GM18861 (cell line): ENCODE results near the gene RBMS2.
A peak's percentile ranks its signal among the peaks of the same experiment; 100 is the strongest.
"Not testable (repeated sequence)": the region's sequence is repeated elsewhere in the genome, so short reads cannot be mapped to it uniquely, and the experiment has no call there.

Experiments used
- ATAC-seq: cut with Tn5 transposase; IDR thresholded peaks from one replicate; pipeline ENCODE4 v1.9.1; 2021; ENCODE audit not compliant: unreplicated experiment

The RBMS2 gene

DNA sequence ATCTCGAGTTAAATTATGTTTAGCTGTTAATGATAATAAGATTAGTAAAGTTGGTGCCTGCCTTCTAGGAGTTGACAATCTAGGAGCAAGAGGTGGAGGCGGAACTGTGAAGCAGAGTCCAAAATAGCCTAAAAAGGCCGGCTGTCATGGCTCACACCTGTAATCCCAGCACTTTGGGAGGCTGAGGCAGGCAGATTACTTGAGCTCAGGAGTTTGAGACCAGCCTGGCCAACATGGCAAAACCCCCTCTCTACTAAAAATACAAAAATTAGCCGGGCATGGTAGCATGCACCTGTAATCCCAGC is 7.7 kb upstream of the RBMS2 start:
- ATAC-seq: not testable (repeated sequence)

DNA sequence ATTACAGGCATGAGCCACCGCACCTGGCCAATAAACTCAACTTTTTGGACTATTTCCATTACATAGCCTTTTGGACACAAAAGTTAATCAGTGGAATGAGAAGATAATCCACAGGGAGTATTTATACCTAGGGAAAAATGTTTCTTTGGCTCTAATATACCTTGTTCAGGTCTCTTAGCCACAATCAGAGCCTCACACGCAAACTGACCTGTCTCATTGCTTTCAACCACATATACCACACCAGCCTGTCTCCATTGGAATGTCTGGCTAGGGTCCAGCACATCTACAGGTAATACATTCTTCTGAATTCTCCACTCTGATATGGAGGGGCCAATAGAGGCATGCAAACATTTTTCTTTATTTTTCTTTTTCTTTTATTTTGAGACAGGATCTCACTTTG is 3.8 kb upstream of the RBMS2 start:
- ATAC-seq: no peak

- ATAC-seq: no peak
Observed at GRCh38 chr12:56518570-56518969, 3.0 kb upstream of the RBMS2 start.

- no peak for ATAC-seq
Observed at GRCh38 chr12:56520048-56520447, 1.6 kb upstream of the RBMS2 start.

DNA sequence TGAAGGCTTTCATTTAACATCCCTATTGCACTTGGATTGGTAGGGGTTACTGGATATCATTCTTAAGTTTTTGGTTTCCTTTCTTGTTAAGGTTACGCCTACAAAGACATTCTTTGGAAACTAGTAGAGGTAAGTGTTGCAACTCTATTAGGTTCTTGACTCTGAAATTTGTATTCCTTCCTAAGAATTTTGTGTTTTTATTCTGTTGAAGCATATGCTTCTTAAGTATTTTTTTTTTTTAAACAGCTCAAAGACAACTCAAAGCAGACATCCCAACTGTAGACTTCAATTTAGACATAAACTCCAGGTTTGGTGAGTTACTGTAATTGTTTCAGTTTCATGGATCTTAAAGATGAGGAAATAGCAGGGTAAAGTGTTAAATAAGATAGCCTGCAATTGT is 1.1 kb upstream of the RBMS2 start:
- ATAC-seq: no peak

GRCh38 chr12:56521209-56521589 is 421 bp upstream of the RBMS2 start:
- no peak for ATAC-seq

DNA sequence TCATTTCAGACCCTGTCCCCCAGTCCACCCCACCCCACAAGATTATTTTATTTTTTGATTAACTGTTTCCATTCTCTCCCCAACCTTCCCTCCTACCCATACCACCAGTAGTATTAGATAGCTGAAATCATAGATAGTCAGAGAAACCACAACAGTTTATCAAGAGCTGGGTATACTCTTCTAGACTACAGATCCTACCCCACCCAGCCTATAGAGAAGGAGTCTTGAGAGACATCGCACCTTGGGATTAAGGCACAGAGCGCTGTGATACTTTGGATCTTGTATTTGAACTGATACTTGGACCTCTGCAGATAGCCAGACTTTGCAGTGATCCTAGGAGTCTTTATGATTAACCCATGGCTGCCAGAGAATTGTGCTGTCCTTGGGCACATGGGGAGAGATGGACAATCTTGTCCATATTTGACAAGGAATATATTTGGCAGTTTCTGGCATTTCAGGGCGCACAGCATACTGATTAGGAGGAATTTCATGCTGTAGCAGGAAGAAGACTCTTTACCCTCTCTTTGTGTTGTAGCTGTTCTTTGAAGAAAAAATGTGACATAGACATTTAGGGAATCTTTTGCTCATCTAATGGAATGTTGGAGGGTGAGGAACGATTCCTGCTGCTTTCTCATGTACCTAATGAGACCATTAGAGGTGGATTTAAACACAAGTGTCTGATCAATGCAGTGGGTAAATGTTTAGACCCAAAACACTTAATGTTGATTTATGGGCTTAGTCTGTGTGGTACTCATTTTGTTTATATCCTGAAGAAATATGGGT is 982 bp downstream of the RBMS2 start:
- no peak for ATAC-seq

GRCh38 chr12:56528846-56529245 is 7.2 kb downstream of the RBMS2 start:
- ATAC-seq: no peak

DNA sequence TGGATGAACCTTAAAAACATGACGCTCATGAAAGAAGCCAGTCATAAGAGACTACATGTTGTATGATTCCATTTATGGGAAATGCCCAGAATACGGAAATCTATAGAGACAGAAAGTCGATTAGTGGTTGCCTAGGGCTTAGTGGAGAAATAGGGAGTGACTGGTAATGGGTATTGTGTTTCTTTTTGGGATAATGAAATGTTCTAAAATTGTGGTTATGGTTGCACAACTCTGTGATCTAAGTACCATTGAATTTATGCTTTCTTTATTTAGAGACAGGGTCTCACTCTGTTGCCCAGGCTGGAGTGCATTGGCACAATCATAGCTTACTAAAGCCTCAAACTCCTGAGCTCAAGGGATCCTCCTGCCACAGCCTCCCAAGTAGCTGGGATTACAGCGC is 8.0 kb downstream of the RBMS2 start:
- no peak for ATAC-seq

DNA sequence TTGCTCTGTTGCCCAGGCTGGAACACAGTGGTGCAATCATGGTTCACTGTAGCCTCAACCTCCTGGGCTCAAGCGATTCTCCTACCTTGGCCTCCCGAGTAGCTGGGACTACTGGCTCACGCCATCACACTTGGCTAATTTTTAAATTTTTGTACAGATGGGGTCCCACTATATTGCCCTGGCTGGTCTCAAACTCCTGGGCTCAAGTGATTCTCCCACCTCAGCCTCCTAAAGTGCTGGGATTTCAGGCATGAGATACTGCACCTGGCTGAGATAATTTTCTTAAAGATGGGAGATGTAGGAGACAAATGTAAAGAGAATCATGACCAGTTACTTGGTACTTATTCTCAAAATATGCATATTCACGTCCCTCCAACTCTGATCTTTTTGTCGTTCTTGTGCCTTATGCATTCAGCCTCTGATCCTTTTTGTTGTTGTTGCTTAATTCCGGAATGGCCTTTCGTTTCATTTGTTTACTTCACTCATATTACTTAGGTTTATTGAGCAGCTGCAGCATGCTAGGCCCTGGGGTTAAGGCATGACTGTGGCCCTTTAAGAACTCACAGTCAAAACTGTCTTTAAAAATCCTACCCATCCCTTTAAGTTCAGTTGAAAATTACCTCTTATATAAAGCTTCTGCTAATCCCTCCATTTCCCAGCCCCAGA is 8.9 kb downstream of the RBMS2 start:
- no peak for ATAC-seq

DNA sequence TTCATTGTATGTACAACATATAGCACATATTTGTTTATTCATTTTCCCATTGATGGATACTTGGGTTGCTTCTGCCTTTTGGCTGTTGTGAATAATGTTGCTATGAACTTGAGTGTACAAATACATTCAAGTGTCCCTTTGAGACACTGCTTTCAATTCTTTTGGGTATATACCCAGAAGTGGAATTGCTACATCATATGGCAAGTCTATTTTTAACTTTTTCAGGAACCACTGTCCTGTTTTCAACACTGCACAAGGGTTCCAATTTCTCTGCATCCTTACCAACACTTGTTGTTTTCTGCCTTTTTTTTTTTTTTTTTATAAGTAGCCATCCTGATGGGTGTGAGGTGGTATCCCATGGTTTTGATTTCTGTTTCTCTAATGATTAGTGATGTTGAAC is 15.9 kb downstream of the RBMS2 start:
- ATAC-seq: no peak

GRCh38 chr12:56541631-56542030 is 20.0 kb downstream of the RBMS2 start:
- no peak for ATAC-seq

- ATAC-seq: no peak
Observed at GRCh38 chr12:56542164-56542563, 20.5 kb downstream of the RBMS2 start.

DNA sequence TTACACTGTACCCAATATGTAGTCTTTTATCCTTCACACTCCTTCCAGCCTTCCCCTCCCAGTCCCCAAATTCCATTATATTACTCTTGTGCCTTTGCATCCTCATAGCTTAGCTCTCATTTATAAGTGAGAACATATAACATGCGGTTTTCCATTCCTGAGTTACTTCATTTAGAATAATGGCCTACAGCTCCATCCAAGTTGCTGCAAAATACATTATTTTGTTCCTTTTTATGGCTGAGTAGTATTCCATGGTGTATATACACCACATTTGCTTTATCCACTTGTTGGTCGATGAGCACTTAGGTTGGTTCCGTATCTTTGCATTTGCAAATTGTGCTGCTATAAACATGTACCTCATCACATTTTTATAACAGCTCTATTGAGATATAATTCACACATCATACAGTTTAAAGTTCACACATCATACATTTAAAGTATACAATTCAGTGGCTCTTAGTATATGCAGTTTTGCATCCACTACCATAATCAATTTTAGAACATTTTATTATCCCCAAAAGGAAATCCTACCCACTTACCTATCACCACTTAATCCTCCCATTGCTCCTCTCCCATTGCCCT is 23.5 kb downstream of the RBMS2 start:
- ATAC-seq: no peak

DNA sequence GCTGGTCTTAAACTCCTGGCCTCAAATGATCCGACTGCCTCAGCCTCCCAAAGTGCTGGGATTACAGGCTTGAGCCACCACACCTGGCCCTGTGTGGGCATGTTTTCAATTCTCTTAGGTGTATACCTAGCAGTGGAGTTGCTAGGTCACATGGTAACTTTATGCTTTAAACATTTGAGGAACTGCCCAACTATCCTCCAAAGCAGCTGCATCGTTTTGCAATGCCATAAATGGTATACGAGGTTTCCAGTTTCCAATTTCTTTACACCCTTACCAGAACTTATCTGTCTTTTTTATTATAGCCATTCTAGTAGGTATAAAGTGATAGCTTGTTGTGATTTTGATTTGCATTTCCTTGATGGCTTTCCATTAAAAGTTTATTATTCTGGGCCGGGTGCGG is 25.1 kb downstream of the RBMS2 start:
- ATAC-seq: no peak

DNA sequence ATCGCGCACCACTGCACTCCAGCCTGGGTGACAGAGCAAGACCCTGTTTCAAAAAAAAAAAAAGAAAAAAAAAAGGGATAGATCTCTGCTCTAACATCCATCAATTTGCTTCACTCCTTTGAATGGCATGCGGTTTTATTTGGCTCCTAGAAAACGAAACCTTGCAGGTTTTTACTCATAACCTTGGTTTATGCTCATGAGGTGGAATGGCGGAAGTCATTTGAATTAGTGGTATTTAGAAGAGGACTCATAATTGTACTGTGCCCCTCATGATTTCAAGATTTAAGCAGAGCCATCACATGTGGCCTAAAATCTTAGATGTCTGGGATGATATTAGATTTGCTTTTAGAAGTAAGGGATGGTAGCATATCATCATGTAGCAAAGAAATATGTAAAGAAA is 29.4 kb downstream of the RBMS2 start:
- ATAC-seq: no peak

- ATAC-seq: peak; percentile 46
Observed at GRCh38 chr12:56565510-56566101, 44.0 kb downstream of the RBMS2 start.

DNA sequence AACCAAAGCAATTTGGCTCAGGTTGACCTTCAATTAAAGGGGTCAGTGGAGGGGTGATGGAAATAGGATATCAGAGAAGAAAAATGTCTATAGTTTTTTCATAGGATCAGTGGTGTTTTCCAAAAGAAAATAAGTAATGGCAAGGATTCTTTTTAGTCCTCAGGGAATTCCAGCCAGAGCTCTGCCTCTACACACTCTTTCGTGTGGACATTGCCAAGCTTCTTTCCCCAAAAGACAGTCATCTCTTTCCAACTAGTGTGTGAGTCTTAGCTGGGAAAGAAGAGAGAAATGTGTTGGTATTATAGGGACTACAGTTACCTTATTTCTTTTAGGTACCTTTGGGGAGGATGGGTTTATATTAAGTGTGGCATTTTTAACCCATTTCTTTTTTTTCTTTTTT is 46.5 kb downstream of the RBMS2 start:
- ATAC-seq: no peak

GRCh38 chr12:56571121-56571520 is 49.5 kb downstream of the RBMS2 start:
- no peak for ATAC-seq

DNA sequence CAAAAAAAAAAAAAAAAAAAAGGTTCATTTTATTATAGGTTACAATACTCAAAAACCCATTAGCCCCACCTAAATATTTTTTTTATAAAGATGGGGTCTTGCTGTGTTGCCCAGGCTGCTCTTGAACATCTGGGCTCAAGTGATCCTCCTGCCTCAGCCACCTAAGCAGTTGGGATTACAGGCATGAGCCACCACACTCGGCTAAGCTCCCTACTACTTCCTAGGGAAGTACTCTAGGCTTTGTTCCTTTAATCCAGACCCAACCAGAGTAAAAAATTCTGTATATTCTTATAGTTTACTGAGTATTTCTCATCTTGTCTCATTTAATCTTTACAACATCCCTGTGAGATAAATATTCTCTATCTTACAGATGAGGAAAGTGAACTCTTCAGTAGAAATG is 50.7 kb downstream of the RBMS2 start:
- no peak for ATAC-seq

- ATAC-seq: no peak
Observed at GRCh38 chr12:56574210-56574609, 52.6 kb downstream of the RBMS2 start.

DNA sequence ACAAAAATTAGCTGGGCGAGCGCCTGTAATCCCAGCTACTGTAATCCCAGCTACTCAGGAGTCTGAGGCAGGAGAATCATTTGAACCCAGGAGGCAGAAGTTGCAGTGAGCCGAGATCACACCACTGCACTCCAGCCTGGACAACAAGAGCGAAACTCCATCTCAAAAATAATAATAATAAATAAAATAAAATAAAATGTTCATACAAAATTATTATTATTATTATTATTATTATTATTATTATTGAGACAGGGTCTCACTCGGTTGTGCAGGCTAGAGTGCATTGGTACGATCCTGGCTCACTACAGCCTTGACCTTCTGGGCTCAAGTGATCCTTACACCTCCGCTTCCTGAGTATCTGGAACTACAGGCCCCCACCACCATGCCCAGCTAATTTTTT is 55.6 kb downstream of the RBMS2 start:
- not testable (repeated sequence) for ATAC-seq
